ENCODE data around the gene SLC35C1. TPM values are rescaled to one million over a fixed set of nuclear protein-coding genes. Genes with fewer than 3 reads are reported as not detected.

The SLC35C1 gene
- total RNA-seq, 4 donors from 2014 or later: under 0.01 to 12.7 (median 5.2) TPM

DNA sequence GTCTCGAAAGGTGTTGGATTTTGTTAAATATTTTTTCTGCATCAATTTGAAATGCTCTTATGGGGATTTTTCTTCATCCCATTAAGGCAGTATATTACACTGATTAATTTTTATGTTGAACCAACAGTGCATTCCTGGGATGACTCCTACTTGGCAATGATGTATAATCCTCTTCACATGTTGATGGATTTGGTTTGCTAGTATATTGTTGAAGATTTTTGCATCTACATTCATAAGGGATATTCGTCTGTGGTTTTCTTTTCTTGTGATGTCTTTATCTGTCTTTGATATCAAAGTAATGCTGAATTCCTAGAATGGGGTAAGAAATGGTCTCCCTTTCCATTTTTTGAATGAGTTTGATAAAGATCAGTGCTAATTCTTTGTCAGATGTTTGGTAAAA lies 18.7 kb upstream of the SLC35C1 start:
- Histone ChIP-seq H3K4me1 (no peaks in the 10 kb centered on the region), H3K9me3 (no peaks in the 10 kb centered on the region), H3K27me3 (no peaks in the 10 kb centered on the region), H3K27ac (no peak overlapping the region), H3K36me3 (no peaks in the 10 kb centered on the region), H3K4me3 (no peak overlapping the region)
- DNase-seq: no peak
- intact Hi-C loops (cut with DNase I; ENCODE audit: low total_unique reads): no loop called here
- no peak for TF ChIP-seq POLR2A (IDR thresholded peaks at IDR 0.05)
- TF ChIP-seq, protein P1, sequence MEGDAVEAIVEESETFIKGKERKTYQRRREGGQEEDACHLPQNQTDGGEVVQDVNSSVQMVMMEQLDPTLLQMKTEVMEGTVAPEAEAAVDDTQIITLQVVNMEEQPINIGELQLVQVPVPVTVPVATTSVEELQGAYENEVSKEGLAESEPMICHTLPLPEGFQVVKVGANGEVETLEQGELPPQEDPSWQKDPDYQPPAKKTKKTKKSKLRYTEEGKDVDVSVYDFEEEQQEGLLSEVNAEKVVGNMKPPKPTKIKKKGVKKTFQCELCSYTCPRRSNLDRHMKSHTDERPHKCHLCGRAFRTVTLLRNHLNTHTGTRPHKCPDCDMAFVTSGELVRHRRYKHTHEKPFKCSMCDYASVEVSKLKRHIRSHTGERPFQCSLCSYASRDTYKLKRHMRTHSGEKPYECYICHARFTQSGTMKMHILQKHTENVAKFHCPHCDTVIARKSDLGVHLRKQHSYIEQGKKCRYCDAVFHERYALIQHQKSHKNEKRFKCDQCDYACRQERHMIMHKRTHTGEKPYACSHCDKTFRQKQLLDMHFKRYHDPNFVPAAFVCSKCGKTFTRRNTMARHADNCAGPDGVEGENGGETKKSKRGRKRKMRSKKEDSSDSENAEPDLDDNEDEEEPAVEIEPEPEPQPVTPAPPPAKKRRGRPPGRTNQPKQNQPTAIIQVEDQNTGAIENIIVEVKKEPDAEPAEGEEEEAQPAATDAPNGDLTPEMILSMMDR (IDR thresholded peaks at IDR 0.05): no peak

DNA sequence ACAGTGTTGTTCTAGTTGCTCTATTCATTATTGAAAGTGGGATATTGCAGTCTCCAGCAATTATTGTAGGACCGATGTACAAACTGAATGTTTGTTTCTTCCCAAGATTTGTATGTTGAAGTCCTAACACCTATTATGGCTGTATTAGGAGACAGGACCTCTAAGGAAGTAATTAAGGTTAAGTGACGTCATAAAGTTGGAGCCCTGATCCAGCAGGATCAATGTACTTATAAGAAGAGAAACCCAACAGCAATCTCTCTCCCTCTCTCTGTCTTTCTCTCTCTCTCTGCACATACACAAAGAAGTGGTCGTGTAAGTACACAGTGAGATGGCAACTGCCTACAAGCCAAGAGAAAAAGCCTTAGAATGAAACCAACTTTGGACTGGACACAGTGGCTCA lies 16.1 kb upstream of the SLC35C1 start:
- intact Hi-C loops (cut with DNase I; ENCODE audit: low total_unique reads): no loop called here
- H3K27me3 ChIP-seq: no peaks in the 10 kb centered on the region
- H3K9me3 ChIP-seq: no peaks in the 10 kb centered on the region
- H3K4me1 ChIP-seq: no peaks in the 10 kb centered on the region
- H3K4me3 ChIP-seq: no peak overlapping the region
- DNase-seq: no peak
- no peak overlapping the region for H3K27ac ChIP-seq
- TF ChIP-seq POLR2A (IDR thresholded peaks at IDR 0.05): no peak
- TF ChIP-seq, protein P1 (IDR thresholded peaks at IDR 0.05): no peak
- no peaks in the 10 kb centered on the region for H3K36me3 ChIP-seq

DNA sequence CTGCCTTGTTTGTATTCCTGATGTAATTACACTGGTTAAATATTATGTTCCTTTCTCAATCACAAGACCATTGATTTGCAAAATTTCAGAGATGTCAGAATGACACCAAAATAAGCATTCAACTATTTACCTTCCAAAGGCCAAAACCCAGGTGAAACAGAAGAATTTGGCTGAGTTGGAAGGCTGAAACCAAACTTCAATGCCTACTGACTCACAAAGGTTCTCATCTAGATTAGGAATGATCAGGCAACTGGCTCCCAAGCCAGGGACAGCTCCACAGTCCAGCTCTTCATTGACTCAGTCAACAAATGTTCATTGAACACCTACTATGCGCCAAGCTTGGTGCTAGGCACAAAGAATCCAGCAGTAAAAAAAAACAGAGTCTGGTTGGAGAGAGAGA lies 13.4 kb upstream of the SLC35C1 start:
- intact Hi-C loops (cut with DNase I; ENCODE audit: low total_unique reads): no loop called here
- no peak for TF ChIP-seq POLR2A (IDR thresholded peaks at IDR 0.05)
- no peaks in the 10 kb centered on the region for H3K36me3 ChIP-seq
- H3K27ac ChIP-seq: no peak overlapping the region
- no peaks in the 10 kb centered on the region for H3K27me3 ChIP-seq
- H3K9me3 ChIP-seq: no peaks in the 10 kb centered on the region
- DNase-seq: no peak
- H3K4me1 ChIP-seq: no peaks in the 10 kb centered on the region
- H3K4me3 ChIP-seq: no peak overlapping the region

DNA sequence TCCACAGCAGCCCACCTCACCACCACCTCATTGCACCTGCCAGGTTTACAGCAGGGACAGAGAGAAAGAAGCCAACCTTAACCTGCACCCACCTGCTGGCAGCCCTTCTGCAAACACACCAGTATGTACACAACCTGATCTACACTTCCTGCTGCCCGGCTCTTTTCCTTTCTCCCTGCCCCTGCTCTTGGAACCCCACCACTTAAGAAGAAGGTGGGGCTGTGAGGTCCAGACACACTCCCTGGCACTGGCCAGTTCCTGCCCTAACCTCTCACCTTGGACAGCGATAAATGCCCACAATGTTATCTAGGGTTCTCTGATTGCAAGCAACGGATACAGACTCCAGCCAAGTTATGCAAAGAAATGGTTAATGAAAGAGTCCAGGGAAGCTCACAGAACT lies 10.8 kb upstream of the SLC35C1 start:
- Histone ChIP-seq H3K27me3 (no peaks in the 10 kb centered on the region), H3K9me3 (no peaks in the 10 kb centered on the region), H3K27ac (no peak overlapping the region), H3K36me3 (no peaks in the 10 kb centered on the region), H3K4me1 (no peaks in the 10 kb centered on the region), H3K4me3 (no peak overlapping the region)
- TF ChIP-seq, protein P1 (IDR thresholded peaks at IDR 0.05): no peak
- no peak for TF ChIP-seq POLR2A (IDR thresholded peaks at IDR 0.05)
- DNase-seq: no peak
- intact Hi-C loops (cut with DNase I; ENCODE audit: low total_unique reads): no loop called here

DNA sequence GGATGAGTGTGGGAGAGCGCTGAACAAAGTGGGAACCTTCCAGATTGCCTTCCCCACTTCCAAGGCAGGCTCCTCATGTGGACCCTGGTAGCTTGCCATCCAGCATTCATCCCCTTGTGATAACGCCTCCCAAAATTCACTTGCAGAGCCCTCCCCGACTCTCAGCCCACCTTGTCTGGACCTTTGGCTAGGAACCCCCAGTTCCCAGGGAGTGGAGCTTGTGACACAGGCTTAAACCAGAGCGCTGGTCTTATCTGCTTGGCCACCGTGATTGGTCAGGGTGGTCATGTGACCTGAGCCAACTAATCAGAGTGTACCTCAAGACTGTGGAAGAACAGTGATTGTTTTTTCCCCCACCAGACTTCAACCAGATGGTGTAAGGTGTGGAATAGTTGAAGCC lies 9.6 kb upstream of the SLC35C1 start:
- no peak for TF ChIP-seq POLR2A (IDR thresholded peaks at IDR 0.05)
- TF ChIP-seq, protein P1 (IDR thresholded peaks at IDR 0.05): no peak
- Histone ChIP-seq H3K4me3 (no peak overlapping the region), H3K4me1 (no peaks in the 10 kb centered on the region), H3K9me3 (no peaks in the 10 kb centered on the region), H3K27me3 (no peaks in the 10 kb centered on the region), H3K27ac (no peak overlapping the region), H3K36me3 (no peaks in the 10 kb centered on the region)
- DNase-seq: no peak
- intact Hi-C loops (cut with DNase I; ENCODE audit: low total_unique reads): no loop called here

DNA sequence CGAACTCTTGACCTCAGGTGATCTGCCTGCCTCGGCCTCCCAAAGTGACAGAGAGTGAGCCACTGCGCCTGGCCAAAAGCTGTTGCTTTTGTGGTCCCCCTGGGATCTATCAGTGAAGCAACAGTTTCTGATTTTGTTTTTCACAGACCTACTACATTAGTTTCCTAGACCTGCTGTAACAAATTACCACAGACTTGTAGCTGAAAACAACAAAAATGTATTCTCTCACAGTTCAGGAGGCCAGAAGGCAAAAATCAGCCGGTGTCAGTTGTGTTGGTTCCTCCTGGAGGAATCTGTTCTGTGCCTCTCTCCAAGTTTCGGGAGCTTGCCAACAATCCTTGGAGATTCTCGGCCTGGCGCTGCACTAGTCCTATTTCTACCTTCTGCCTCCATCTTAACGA lies 8.5 kb upstream of the SLC35C1 start:
- no peaks in the 10 kb centered on the region for H3K27me3 ChIP-seq
- TF ChIP-seq POLR2A (IDR thresholded peaks at IDR 0.05): no peak
- TF ChIP-seq, protein P1 (IDR thresholded peaks at IDR 0.05): no peak
- H3K4me3 ChIP-seq: no peak overlapping the region
- no peaks in the 10 kb centered on the region for H3K36me3 ChIP-seq
- H3K9me3 ChIP-seq: no peaks in the 10 kb centered on the region
- no peak for DNase-seq
- no peak overlapping the region for H3K27ac ChIP-seq
- intact Hi-C loops (cut with DNase I; ENCODE audit: low total_unique reads): no loop called here
- no peaks in the 10 kb centered on the region for H3K4me1 ChIP-seq

All from uterus (tissue), 4 donors.